HCT116 (cell line): ENCODE results near the gene MYO1G. TPM values are rescaled to one million over a fixed set of nuclear protein-coding genes. Genes with fewer than 3 reads are reported as not detected.
"Not testable (repeated sequence)": the region's sequence is repeated elsewhere in the genome, so short reads cannot be mapped to it uniquely, and the experiment has no call there.

ENCODE experiments used
- ATAC-seq: fragments of 200-7000 bp; cut with Tn5 transposase; 2 replicates; pipeline ENCODE4 v1.9.1; 2020; ENCODE audit warnings: mild to moderate bottlenecking, moderate library complexity
- BruUV-seq: library from RNA; stranded (reverse); fragments of 400-500 nt; replicated peaks from 2 replicates; lab custom pipeline; 2021; lab: Mats Ljungman, UMichigan
- CTCF ChIA-PET: fragments of 300-600 bp; sonication (Branson Sonifier 250); formaldehyde crosslinking; loops from one replicate; lab custom pipeline; 2021; ENCODE audit warnings: antibody characterized with exemption; lab: Charles Lee
- POLR2A ChIA-PET: fragments of 300-600, 350-600 bp; sonication (Branson Sonifier 250); formaldehyde crosslinking; loops from one replicate; lab custom pipeline; 2021; ENCODE audit warnings: antibody characterized with exemption; lab: Charles Lee
- RAD21 ChIA-PET, 2 experiments: fragments of 300-600 bp; sonication (Branson Sonifier 250); formaldehyde crosslinking; loops; one replicate each; lab custom pipeline; 2023; ENCODE audit warnings: low total read pairs in 2 of 2; ENCODE audit not compliant: uncharacterized antibody in 2 of 2, unreplicated experiment in 2 of 2, low non-redundant PET in 1 of 2; lab: Charles Lee
- DNase-seq: peaks from one replicate; pipeline ENCODE4 v3.0.0-alpha.2; 2010; ENCODE audit warnings: low read depth, low spot score
- H2AFZ ChIP-seq: fragments of 200-600 bp; shearing (Covaris generic), sonication (generic); 2 replicates; pipeline ENCODE4 v1.6.1; 2017; ENCODE audit warnings: low read depth, mixed run types, mixed read lengths, antibody characterized with exemption, low read length; ENCODE audit not compliant: poor library complexity, severe bottlenecking
- H3K27ac ChIP-seq: 2 replicates; pipeline ENCODE4 v1.5.1; 2012; ENCODE audit warnings: low read depth, low read length
- H3K27me3 ChIP-seq: fragments of 200-600 bp; sonication (generic); 2 replicates; pipeline ENCODE4 v1.6.1; 2016; ENCODE audit warnings: mixed run types, low read length, mixed read lengths; ENCODE audit not compliant: insufficient read depth
- H3K36me3 ChIP-seq, 2 experiments: fragments of 200-500 bp in 1 of 2; fragments of 200-600 bp in 1 of 2; sonication (Bioruptor generic) in 1 of 2; sonication (generic) in 1 of 2; 2 replicates each; pipeline versions ENCODE4 v1.5.1 to v1.6.1; 2014 to 2016; ENCODE audit warnings: low read length in 2 of 2, inconsistent platforms in 1 of 2, mixed read lengths in 1 of 2, mixed run types in 1 of 2; ENCODE audit not compliant: insufficient read depth in 2 of 2, control insufficient read depth in 1 of 2
- H3K4me1 ChIP-seq, 2 experiments: fragments of 200-600 bp in 1 of 2; sonication (generic) in 1 of 2; 2 replicates each; pipeline versions ENCODE4 v1.5.1 to v1.6.1; 2012 to 2017; ENCODE audit warnings: low read length in 2 of 2, inconsistent platforms in 1 of 2, mild to moderate bottlenecking in 1 of 2, mixed read lengths in 1 of 2, mixed run types in 1 of 2, moderate library complexity in 1 of 2; ENCODE audit not compliant: insufficient read depth in 2 of 2, control insufficient read depth in 1 of 2
- H3K4me2 ChIP-seq: fragments of 200-600 bp; sonication (generic); 2 replicates; pipeline ENCODE4 v1.6.1; 2017; ENCODE audit warnings: mixed run types, low read length, mixed read lengths
- H3K4me3 ChIP-seq, 2 experiments: fragments of 200-600 bp in 1 of 2; sonication (generic) in 1 of 2; replicated peaks in 1 of 2; 2 replicates each; pipeline ENCODE4 v1.5.1; 2011 to 2016; ENCODE audit warnings: low read length in 2 of 2, control low read depth in 1 of 2, low read depth in 1 of 2, mild to moderate bottlenecking in 1 of 2, mixed read lengths in 1 of 2, mixed run types in 1 of 2
- H3K79me2 ChIP-seq: fragments of 200-600 bp; sonication (generic); 2 replicates; pipeline ENCODE4 v1.6.1; 2017; ENCODE audit warnings: mild to moderate bottlenecking, mixed run types, low read length, moderate library complexity, mixed read lengths; ENCODE audit not compliant: insufficient read depth
- H3K9ac ChIP-seq: fragments of 200-600 bp; sonication (generic); 2 replicates; pipeline ENCODE4 v1.6.1; 2016; ENCODE audit warnings: low read length, mixed read lengths
- H3K9me2 ChIP-seq: fragments of 200-600 bp; sonication (generic), shearing (Covaris generic); 2 replicates; pipeline ENCODE4 v1.6.1; 2017; ENCODE audit warnings: mixed run types, mild to moderate bottlenecking, moderate library complexity; ENCODE audit not compliant: insufficient read depth
- H3K9me3 ChIP-seq, 2 experiments: fragments of 200-500 bp in 1 of 2; fragments of 200-600 bp in 1 of 2; sonication (Bioruptor generic) in 1 of 2; sonication (generic) in 1 of 2; 2 replicates each; pipeline ENCODE4 v1.6.1; 2014 to 2017; ENCODE audit warnings: low read length in 2 of 2, mixed read lengths in 2 of 2, inconsistent platforms in 1 of 2, low read depth in 1 of 2, mild to moderate bottlenecking in 1 of 2, mixed run types in 1 of 2, moderate library complexity in 1 of 2; ENCODE audit not compliant: control insufficient read depth in 1 of 2, insufficient read depth in 1 of 2
- H4K20me1 ChIP-seq: fragments of 200-600 bp; sonication (generic), shearing (Covaris generic); 2 replicates; pipeline ENCODE4 v1.6.1; 2017; ENCODE audit warnings: mixed run types, mild to moderate bottlenecking, moderate library complexity; ENCODE audit not compliant: insufficient read depth
- ATF3 ChIP-seq: IDR thresholded peaks from 2 replicates; pipeline ENCODE4 v1.6.1; 2012
- EZH2phosphoT487 ChIP-seq: fragments of 200-600 bp; IDR thresholded peaks from 2 replicates; pipeline ENCODE4 v1.6.1; 2018; ENCODE audit warnings: antibody characterized with exemption, borderline replicate concordance
- FOSL1 ChIP-seq: IDR thresholded peaks from 2 replicates; pipeline ENCODE4 v1.6.1; 2012; ENCODE audit warnings: low read depth
- JUND ChIP-seq: IDR thresholded peaks from 2 replicates; pipeline ENCODE4 v1.6.1; 2012
- MAX ChIP-seq: IDR thresholded peaks from 2 replicates; pipeline ENCODE4 v1.6.1; 2012
- POLR2A ChIP-seq: IDR thresholded peaks from 2 replicates; pipeline ENCODE4 v1.7.0; 2011; ENCODE audit warnings: borderline replicate concordance; ENCODE audit not compliant: insufficient read depth, insufficient read length; ENCODE audit errors: extremely low read depth
- SRF ChIP-seq: IDR thresholded peaks from 2 replicates; pipeline ENCODE4 v1.6.1; 2012; ENCODE audit warnings: low read depth
- TCF7L2 ChIP-seq: IDR thresholded peaks from 2 replicates; pipeline ENCODE4 v1.7.0; 2011; ENCODE audit warnings: borderline replicate concordance, inconsistent platforms; ENCODE audit not compliant: insufficient read depth, insufficient read length; ENCODE audit errors: extremely low read depth
- YY1 ChIP-seq: IDR thresholded peaks from 2 replicates; pipeline ENCODE4 v1.6.1; 2011; ENCODE audit warnings: low read length, low read depth, moderate library complexity, mild to moderate bottlenecking; ENCODE audit not compliant: insufficient replicate concordance; ENCODE audit errors: extremely low read depth
- ZBTB33 ChIP-seq: IDR thresholded peaks from 2 replicates; pipeline ENCODE4 v1.6.1; 2011; ENCODE audit warnings: mild to moderate bottlenecking, low read length, moderate library complexity; ENCODE audit not compliant: insufficient replicate concordance; ENCODE audit errors: extremely low read depth
- ZNF274 ChIP-seq: fragments of 200-500 bp; sonication (Bioruptor generic); IDR thresholded peaks from 2 replicates; pipeline ENCODE4 v1.6.1; 2014; ENCODE audit warnings: mild to moderate bottlenecking, low read depth, low read length, inconsistent platforms
- intact Hi-C: fragments of 100-400 bp; cut with micrococcal nuclease; formaldehyde crosslinking; loops from 2 replicates; pipeline ENCODE4 v1.10.0; 2022
- total RNA-seq: library from RNA; stranded (reverse); gene quantifications from one replicate; pipeline ENCODE4 v1.2.1, GENCODE V29; 2021; ENCODE audit not compliant: unreplicated experiment

Gene MYO1G
- total RNA-seq, 1 experiment from 2014 or later: 0.74 TPM

DNA sequence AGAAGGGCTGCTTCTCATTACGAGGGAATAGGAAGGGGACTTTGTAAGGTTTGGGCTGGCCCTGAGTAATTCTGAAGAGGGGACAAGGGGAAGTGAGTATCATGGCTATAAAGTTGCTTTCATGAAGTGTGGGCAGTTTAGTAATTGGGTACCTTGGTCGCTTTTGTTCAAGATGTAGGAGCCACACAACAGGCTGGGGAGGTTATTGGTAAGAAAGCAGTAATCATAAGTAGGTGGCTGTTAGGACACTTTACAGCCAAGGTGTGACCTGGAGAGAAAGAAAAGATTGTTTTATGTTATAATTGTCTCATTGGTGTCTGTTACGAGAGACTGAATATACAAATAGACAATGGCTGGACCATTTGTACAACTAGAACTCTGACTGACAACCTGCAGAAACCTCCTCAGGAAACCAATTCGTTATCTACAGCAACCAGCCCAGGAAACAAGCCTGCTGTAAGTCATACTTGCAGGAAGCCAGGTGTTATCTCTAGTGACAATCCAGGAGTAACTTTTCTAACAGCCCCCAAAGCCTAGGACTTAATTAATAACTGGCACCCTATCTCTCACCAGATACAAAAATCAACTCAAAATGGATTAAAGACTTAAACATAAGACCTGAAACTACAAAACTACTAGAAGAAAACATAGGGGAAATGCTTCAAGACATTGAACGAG is 16.2 kb upstream of the MYO1G start:
- Histone ChIP-seq H4K20me1 (no peaks in the 10 kb centered on the region), H3K9me3 (no peaks in the 10 kb centered on the region), H3K4me2 (no peak overlapping the region), H3K27ac (no peak overlapping the region), H3K9ac (no peak overlapping the region), H3K4me3 (no peak overlapping the region), H3K36me3 (no peaks in the 10 kb centered on the region), H3K9me2 (no peaks in the 10 kb centered on the region), H3K4me1 (peaks cover 0 to 18% of the 10 kb centered on the region in 2 experiments; a peak in 1 of 4 replicates), H3K27me3 (no peaks in the 10 kb centered on the region), H3K79me2 (no peaks in the 10 kb centered on the region), H2AFZ (no peak overlapping the region)
- ATAC-seq (no peak), DNase-seq (no peak)
- intact Hi-C loops: no loop called here
- ChIA-PET CTCF (no interaction called here), RAD21 (no interaction called here), POLR2A (no interaction called here)
- TF ChIP-seq TCF7L2 (no peak), FOSL1 (no peak), EZH2phosphoT487 (no peak), SRF (no peak), ZNF274 (no peak), MAX (no peak), POLR2A (no peak), ZBTB33 (no peak), ATF3 (no peak), YY1 (no peak), JUND (no peak)
- BruUV-seq: no TSS peak

DNA sequence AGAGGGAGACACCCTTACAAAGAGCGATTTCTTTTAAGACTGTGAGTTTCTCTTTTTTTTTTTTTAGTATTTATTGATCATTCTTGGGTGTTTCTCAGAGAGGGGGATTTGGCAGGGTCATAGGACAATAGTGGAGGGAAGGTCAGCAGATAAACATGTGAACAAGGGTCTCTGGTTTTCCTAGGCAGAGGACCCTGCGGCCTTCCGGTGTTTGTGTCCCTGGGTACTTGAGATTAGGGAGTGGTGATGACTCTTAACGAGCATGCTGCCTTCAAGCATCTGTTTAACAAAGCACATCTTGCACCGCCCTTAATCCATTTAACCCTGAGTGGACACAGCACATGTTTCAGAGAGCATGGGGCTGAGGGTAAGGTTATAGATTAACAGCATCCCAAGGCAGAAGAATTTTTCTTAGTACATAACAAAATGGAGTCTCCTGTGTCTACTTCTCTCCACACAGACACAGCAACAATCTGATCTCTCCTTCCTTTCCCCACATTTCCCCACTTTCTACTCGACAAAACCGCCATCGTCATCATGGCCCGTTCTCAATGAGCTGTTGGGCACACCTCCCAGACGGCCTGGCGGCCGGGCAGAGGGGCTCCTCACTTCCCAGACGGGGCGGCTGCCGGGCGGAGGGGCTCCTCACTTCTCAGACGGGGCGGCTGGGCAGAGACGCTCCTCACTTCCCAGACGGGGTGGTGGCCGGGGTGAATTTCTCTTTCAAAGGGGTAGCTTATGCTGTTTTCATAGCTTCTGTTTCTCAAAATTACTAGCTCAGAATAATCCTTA is 13.4 kb upstream of the MYO1G start:
- H3K9me3 ChIP-seq, ATAC-seq, DNase-seq, H3K9me2 ChIP-seq, H3K4me2 ChIP-seq, H3K4me3 ChIP-seq, intact Hi-C loops, H2AFZ ChIP-seq, H4K20me1 ChIP-seq, POLR2A ChIA-PET, BruUV-seq, H3K36me3 ChIP-seq, H3K27ac ChIP-seq, H3K9ac ChIP-seq, H3K27me3 ChIP-seq, CTCF ChIA-PET, RAD21 ChIA-PET, H3K79me2 ChIP-seq: not testable (repeated sequence)
- peaks cover 4 to 17% of the 10 kb centered on the region in 2 experiments; a peak in 3 of 4 replicates for H3K4me1 ChIP-seq
